22Rv1 (cell line): Measurements from ENCODE around the gene ILRUN.
"Not testable (repeated sequence)": the region's sequence is repeated elsewhere in the genome, so short reads cannot be mapped to it uniquely, and the experiment has no call there.

ENCODE experiments used
- H3K27ac ChIP-seq: fragments of 450-650 bp; 2 replicates; pipeline ENCODE4 v1.5.1; 2017
- ZFX ChIP-seq: fragments of 450-650 bp; IDR thresholded peaks from 2 replicates; pipeline ENCODE4 v1.6.1; 2017; ENCODE audit warnings: antibody characterized with exemption, borderline replicate concordance
- TF ChIP-seq, protein P1 (sequence below): fragments of 450-650 bp; IDR thresholded peaks from 2 replicates; pipeline ENCODE4 v1.5.1; 2017; ENCODE audit warnings: mild to moderate bottlenecking

Gene ILRUN

DNA sequence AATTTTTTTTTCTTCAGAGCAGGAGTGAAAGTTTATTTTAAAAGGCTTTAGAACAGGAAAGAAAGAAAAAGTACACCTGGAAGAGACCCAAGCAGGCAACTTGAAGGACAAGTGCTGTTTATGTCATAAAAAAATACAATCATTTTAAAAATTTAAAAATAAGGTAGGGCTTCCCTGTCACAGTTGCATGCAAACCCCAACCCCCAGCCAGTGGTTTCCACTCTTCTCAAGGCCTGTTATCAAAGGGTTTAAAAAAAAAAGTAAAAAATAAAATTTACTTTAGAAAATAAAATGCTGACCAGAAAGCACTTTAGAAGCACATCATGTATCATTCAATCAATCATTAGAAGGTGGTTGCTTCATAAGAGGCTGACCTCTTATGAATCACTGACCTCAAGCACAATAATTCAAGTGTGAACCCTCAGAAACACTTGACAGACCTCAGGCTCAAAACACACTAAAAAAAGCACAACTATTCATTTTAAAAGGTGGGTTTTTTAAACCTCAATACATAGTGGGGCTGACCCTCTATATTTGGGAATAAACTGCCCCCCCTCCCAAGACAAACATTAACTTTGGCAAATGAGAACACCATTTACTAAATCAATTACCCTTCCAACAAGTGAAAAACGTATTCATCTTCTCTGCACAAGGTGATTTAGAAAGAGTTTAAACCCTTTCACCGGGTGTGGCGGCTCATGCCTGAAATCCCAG, 15.6 kb downstream of the ILRUN start:
- H3K27ac ChIP-seq, result no peak overlapping the region
- TF ChIP-seq, protein P1, sequence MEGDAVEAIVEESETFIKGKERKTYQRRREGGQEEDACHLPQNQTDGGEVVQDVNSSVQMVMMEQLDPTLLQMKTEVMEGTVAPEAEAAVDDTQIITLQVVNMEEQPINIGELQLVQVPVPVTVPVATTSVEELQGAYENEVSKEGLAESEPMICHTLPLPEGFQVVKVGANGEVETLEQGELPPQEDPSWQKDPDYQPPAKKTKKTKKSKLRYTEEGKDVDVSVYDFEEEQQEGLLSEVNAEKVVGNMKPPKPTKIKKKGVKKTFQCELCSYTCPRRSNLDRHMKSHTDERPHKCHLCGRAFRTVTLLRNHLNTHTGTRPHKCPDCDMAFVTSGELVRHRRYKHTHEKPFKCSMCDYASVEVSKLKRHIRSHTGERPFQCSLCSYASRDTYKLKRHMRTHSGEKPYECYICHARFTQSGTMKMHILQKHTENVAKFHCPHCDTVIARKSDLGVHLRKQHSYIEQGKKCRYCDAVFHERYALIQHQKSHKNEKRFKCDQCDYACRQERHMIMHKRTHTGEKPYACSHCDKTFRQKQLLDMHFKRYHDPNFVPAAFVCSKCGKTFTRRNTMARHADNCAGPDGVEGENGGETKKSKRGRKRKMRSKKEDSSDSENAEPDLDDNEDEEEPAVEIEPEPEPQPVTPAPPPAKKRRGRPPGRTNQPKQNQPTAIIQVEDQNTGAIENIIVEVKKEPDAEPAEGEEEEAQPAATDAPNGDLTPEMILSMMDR, result no peak
- TF ChIP-seq ZFX, result no peak

DNA sequence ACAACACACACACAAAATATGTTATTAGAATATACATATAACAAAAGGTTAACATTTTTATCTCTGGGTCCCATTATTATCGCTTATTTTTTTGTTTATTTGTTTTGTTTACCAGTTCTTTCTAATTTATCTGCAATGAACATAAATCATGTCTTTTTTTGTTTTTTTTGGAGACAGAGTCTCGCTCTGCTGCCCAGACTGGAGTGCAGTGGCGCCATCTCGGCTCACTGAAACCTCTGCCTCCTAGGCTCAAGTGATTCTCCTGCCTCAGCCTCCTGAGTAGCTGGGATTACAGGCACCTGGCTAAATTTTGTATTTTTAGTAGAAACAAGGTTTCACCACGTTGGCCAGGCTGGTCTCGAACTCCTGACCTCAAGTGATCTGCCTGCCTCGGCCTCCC, 16.3 kb downstream of the ILRUN start:
- H3K27ac ChIP-seq, result not testable (repeated sequence)

DNA sequence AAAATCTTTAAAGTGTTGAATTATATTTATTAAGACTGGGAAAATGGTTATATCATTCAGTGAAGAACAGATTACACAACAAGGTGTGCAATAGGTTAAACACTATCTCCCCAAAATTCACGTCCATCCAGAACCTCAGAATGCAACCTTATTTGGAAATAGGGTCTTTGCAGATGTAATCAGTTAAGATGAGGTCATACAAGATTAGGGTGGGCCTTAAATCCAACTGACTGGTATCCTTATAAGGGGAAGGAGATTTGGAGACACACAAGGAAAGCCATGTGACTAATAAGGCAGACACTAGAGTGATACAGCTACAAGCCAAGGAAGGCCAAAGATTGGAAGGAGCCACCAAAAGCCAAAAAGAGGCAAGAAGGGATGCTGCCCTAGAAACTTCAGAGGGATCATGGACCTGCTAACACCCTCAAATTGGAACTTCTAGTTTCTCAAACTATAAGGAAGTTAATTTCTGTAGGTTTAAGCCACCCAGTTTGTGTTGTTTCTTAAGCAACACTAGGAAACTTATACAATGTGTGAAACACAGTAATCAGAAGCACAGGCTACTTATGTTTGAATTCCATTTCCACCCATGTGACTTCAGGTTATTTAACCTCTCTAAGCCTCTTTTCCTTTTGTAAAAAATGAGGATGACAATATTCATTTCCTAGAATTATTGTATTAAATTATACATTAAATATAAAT, 16.9 kb downstream of the ILRUN start:
- TF ChIP-seq ZFX, result no peak
- TF ChIP-seq, protein P1, result no peak
- 0 out of 2 replicates have a peak overlapping the region, but pooled peaks have one; percentile 2 for H3K27ac ChIP-seq

GRCh38 chr6:34676140-34676539, 20.4 kb downstream of the ILRUN start:
- TF ChIP-seq ZFX, result no peak
- H3K27ac ChIP-seq, result no peak overlapping the region

- H3K27ac ChIP-seq, result not testable (repeated sequence)
Observed at GRCh38 chr6:34674930-34675329, 21.6 kb downstream of the ILRUN start.

DNA sequence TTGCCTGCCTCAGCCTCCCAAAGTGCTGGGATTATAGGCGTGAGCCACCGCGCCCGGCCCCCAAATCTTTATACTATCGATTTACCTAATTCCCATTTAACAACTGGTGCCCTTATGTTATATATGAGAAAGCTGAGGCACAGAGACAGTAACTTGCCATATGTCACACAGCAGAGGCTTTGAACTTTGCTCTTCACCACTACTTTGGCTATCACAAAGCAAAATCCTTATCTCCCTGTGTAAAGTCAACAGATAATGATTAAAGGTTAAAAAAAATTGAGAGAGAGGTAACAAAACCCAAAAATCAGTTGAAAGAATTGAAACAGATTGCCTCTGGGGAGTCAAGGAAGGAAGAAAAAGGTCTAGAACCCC, 22.3 kb downstream of the ILRUN start:
- H3K27ac ChIP-seq, result no peak overlapping the region
- TF ChIP-seq, protein P1, result no peak
- no peak for TF ChIP-seq ZFX

DNA sequence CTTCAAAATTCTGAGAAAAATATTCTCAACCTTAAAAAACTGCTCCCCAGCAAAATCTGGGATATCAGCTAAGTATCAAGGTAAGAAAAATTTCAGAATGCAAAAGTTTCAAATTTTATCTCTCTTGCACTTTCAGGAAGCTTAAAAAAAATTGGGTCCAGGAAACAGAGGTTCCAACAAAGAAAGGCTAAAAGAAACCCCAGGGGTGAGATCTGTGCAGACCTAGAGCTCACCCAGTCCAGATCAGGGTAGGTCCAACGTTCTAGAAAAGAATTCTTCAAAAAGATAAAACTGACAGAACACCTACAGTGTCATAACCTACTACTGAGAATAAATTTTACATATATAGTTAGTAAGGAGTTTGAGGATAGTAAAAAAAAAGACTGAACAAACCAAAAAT, 23.5 kb downstream of the ILRUN start:
- peak overlapping the region; percentile 42; the same call in 1 of the 2 replicates for H3K27ac ChIP-seq
- TF ChIP-seq, protein P1, result no peak
- no peak for TF ChIP-seq ZFX

DNA sequence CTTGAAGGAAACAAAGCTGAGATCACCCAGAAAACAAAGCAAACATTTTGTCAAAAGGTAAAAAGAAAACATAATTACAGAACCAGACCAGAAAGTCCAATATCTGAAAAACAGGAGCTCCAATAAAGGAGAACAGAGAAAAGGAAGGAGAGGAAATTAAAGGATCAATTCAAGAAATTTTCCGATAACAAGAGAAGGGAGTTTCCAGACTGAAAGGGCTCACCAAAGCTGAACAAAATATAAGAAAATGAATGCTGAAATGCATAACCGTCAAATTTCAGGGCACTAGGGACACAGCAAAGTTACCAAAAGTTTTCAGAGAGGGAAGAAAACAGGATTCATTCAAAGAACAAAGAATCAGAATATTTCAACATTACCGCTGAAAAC, 23.9 kb downstream of the ILRUN start:
- no peak for TF ChIP-seq ZFX
- TF ChIP-seq, protein P1, result no peak
- H3K27ac ChIP-seq, result peak overlapping the region; percentile 42; the same call in 1 of the 2 replicates
